Left forelimb (tissue), 1 donor: Measurements from ENCODE around the gene MED25.

Source experiments
- DNase-seq: peaks from one replicate; pipeline ENCODE4 v3.0.0-alpha.2; 2018; ENCODE audit warnings: low spot score

Gene MED25

GRCh38 chr19:49799271-49799797 is 18.8 kb upstream of the MED25 start:
- DNase-seq = no peak

- DNase-seq = no peak
Observed at GRCh38 chr19:49799798-49800376, 18.2 kb upstream of the MED25 start.

GRCh38 chr19:49800771-49801170 is 17.3 kb upstream of the MED25 start:
- DNase-seq = no peak

- DNase-seq = no peak
Observed at GRCh38 chr19:49801401-49801888, 16.6 kb upstream of the MED25 start.

GRCh38 chr19:49801966-49802661 is 16.0 kb upstream of the MED25 start:
- DNase-seq = peak; percentile 91

- DNase-seq = no peak
Observed at GRCh38 chr19:49802836-49803528, 15.1 kb upstream of the MED25 start.

DNA sequence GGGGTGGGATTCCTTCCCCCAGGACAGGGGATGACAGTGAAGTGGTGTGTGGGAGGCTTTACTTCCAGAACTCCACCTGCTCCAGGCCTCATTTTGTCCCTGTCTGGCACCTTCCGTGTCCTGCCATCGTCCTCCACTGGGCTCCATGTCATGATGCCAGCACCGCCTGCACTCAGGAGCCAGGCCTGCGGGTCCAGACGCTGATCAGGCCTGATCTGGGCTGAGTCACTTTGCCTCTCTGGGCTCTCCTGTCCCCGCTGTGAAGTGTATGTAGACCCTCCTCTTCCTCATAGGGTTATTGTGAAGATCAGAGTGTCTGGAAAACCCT is 14.6 kb upstream of the MED25 start:
- no peak for DNase-seq

GRCh38 chr19:49805822-49806619 is 12.1 kb upstream of the MED25 start:
- no peak for DNase-seq

GRCh38 chr19:49806620-49806959 is 11.5 kb upstream of the MED25 start:
- DNase-seq = no peak

DNA sequence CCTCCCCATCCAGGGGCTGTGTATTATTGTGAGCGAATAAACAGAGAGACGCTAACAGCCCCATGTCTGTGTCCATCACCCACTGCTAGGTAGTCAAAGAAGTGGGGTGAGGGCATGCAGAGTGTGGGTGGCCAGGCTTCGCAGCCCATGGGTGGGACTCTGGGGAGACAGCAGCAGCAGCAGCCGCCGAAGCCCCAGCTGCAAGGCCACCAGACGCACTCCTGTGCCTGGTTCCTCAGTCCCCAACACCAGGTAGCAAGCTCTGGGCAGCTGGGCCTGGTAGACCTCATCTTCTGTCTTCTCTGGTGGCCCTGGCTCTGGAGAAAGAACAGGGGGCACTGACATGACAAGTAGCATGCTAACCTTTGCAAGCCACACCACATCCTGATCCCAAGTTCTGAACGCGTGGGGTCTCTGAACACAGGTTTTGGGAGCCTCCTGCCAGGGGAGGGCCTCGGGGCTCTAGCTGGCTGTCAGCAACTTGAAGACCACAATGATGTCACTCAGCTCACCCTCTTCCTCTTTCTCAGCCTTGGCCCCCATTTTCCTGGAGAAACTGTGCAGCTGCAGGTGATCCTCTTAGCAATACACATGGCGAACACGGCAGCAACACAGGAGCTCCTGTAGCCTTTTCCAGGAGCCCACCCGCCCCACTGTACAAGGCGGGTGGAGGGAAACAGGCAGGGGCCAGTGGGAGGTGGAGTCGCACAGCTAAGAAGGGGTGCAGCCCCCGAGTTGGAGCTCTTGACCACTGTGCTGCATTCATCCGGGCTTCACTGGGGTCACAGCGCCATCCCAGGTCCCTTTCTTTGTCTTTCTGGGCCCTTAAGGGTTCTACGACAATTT is 10.8 kb upstream of the MED25 start:
- no peak for DNase-seq

GRCh38 chr19:49807904-49808675 is 10.0 kb upstream of the MED25 start:
- DNase-seq = no peak

- DNase-seq = peak; percentile 91
Observed at GRCh38 chr19:49808711-49809159, 9.4 kb upstream of the MED25 start.

DNA sequence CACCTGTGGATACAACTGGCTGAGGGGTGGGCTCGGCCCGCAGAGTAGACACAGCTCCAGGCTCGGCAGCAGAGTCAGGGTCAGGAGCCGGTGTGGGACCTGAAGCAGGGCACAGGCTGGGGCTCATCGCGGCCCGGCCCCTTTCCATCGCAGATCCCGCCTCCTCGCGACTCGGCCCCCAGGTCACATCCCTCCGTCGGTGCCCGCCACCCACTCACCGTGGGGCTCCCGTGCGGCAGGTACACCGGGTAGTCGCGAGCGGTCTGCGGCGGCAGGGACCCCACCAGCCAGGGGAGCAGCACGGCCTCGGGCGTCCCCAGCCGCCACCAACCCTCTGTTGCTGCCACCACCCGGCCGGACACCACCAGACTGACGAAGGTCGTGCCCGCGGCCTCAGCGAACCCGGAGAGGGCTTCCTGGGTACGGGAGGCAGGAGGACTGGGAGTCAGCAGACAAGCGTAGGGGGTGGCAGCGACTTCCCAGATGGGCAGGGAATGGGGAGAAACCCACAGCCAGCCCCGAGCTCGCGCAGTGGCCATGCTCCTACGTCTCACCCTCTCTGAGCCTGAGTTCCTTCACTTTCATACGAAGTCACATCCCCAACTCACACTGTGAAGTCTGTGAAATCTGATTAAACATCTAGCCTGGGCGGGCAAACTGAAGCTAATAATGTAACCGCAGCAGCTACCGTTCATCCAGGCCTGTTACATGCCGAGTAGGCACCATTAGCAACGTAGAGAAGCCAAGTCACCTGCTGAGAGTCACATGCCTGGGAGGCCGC is 8.7 kb upstream of the MED25 start:
- no peak for DNase-seq

- no peak for DNase-seq
Observed at GRCh38 chr19:49809941-49810389, 8.1 kb upstream of the MED25 start.

GRCh38 chr19:49811328-49811727 is 6.8 kb upstream of the MED25 start:
- DNase-seq = no peak

DNA sequence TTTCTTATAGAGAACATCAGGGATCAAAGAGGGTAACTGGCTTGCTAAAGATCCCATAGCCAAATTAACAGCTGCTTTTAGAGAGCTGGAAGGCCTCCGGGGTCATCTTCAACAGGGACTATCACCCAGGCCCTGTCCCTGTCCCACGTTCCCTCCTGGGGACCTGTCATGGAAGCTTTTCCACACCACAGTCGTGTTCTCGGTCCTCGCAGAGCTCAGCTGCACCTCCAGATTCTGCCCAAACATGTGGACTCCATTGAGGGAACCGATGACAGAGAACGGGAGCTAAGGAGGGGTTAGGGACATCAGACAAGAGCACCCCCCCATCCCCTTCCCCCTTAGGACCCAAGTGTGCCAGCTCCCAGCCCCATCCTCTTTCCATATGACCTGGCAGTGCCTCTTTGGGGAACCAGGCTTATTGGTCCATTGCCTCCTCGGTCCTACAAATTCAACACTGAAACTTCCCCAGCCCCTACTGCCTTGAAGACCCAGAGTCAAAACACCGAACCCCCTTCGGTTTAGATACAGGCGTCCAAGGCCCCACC is 5.6 kb upstream of the MED25 start:
- DNase-seq = no peak

DNA sequence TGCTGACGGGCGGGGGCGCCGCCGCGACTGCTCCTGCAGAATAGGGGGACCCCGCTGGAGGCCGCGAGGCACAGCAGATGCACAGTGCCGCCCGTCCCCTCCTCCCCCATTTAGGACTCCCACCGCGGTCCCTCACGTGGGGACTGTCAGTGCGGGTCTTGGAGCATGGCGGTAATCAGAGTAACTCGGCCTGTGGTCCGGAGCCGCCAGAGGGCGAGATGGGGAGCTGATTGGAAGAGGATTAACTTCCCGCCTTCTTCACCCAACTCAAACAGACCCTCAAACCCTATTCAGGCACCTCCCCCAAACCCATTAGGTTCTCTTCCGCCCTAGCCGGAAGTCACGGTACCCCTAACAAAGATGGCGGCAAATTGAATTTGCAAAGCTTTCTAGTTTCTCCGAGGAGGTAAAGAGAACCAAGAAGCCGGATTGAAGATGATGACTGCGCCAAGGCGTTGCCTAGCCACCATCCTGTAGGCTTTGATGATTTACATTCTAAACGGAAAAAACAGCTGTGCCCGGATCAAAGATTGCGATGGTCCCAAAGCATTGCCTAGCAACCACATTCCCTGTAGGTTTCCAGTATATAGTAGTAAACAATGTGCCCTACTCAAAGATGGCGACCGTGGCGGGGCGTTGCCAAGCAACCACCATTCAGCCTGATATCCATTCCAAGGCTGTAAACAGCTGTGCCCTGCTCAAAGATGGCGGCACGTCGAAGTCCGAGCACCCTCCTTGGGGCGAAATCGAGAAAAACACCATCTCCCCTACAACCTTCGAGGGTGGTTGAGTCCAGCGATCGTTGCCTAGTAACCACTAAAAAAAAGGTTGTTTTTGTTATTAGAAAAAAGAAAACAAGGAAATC is 4.9 kb upstream of the MED25 start, which contains the start of gene FUZ:
TSS of gene FUZ (minus strand) at position 296 of the 865 bp plus-strand sequence. CDS start at position 110, 186 bp downstream.
- peak; percentile 94 for DNase-seq

GRCh38 chr19:49814010-49814409 is 4.1 kb upstream of the MED25 start:
- no peak for DNase-seq
